Thyroid gland (tissue), 4 donors: ENCODE measurements around the gene ZFHX3.

Experiments used
- CTCF ChIP-seq, 6 experiments: fragments of 200-600 bp in 3 of 6; fragments of 450-650 bp in 3 of 6; sonication (generic) in 3 of 6; IDR thresholded peaks; one replicate each; pipeline ENCODE4 v1.5.1; 2016 to 2019; ENCODE audit warnings: antibody characterized with exemption in 6 of 6, mild to moderate bottlenecking in 2 of 6, inconsistent platforms in 1 of 6, moderate library complexity in 1 of 6
- POLR2A ChIP-seq, 2 donors: fragments of 450-650 bp; IDR thresholded peaks; one replicate each; pipeline ENCODE4 v1.6.1; 2017; ENCODE audit warnings: antibody characterized with exemption in 2 of 2, mild to moderate bottlenecking in 2 of 2, moderate library complexity in 1 of 2

- TF ChIP-seq POLR2A (IDR thresholded peaks at IDR 0.05) (peak in 1 of 2 donors; percentile 49), CTCF (IDR thresholded peaks at IDR 0.05) (no peak)
Measured at GRCh38 chr16:73020409-73020884, 27.5 kb downstream of the ZFHX3 start.
